ENCODE results near the gene WASHC2C.
"Not testable (repeated sequence)": the region's sequence is repeated elsewhere in the genome, so short reads cannot be mapped to it uniquely, and the experiment has no call there.

WASHC2C gene

GRCh38 chr10:45763037-45763436, 36.0 kb downstream of the WASHC2C start:
- not testable (repeated sequence) for DNase-seq (ENCODE audit: low spot score)

GRCh38 chr10:45768334-45768733, 41.3 kb downstream of the WASHC2C start:
- DNase-seq (ENCODE audit: low spot score), result not testable (repeated sequence)

DNA sequence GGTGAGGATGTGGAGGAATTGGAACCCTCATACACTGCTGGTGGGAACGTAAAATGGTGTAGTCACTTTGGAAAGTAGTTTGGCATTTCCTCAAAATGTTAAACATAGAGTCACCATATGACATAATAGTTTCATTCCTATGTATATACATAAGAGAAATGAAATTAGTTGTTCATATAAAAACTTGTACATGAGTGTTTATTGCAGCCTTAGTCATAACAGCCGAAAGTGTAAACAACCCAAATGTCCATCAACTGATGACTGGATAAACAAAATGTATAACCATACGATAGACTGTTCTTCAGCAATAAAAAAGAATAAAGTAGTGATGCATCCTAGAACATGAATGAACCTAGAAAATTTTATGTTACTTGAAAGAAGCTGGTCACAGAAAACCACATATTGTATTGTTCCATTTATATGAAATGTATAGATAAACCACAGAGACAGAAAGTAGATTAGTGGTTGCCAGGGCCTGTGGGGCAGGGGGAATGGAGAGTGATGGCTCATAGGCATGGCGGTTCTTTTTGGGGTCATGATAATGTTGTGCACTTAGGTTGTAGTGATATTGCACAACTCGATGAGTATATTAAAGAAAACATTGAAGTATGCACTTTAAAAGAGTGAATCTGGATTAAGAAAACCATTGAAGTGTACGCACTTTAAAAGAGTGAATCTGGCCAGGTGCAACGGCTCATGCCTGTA, 44.8 kb downstream of the WASHC2C start:
- DNase-seq (ENCODE audit: low spot score), result not testable (repeated sequence)

GRCh38 chr10:45786217-45786616, 59.2 kb downstream of the WASHC2C start:
- not testable (repeated sequence) for DNase-seq (ENCODE audit: low spot score)

- not testable (repeated sequence) for DNase-seq (ENCODE audit: low spot score)
Observed at GRCh38 chr10:45787212-45787741, 60.2 kb downstream of the WASHC2C start.

GRCh38 chr10:45789991-45790390, 62.9 kb downstream of the WASHC2C start:
- not testable (repeated sequence) for DNase-seq (ENCODE audit: low spot score)

GRCh38 chr10:45790694-45791426, 63.8 kb downstream of the WASHC2C start:
- DNase-seq (ENCODE audit: low spot score), result not testable (repeated sequence)

GRCh38 chr10:45794761-45795160, 67.7 kb downstream of the WASHC2C start:
- not testable (repeated sequence) for DNase-seq (ENCODE audit: low spot score)

DNA sequence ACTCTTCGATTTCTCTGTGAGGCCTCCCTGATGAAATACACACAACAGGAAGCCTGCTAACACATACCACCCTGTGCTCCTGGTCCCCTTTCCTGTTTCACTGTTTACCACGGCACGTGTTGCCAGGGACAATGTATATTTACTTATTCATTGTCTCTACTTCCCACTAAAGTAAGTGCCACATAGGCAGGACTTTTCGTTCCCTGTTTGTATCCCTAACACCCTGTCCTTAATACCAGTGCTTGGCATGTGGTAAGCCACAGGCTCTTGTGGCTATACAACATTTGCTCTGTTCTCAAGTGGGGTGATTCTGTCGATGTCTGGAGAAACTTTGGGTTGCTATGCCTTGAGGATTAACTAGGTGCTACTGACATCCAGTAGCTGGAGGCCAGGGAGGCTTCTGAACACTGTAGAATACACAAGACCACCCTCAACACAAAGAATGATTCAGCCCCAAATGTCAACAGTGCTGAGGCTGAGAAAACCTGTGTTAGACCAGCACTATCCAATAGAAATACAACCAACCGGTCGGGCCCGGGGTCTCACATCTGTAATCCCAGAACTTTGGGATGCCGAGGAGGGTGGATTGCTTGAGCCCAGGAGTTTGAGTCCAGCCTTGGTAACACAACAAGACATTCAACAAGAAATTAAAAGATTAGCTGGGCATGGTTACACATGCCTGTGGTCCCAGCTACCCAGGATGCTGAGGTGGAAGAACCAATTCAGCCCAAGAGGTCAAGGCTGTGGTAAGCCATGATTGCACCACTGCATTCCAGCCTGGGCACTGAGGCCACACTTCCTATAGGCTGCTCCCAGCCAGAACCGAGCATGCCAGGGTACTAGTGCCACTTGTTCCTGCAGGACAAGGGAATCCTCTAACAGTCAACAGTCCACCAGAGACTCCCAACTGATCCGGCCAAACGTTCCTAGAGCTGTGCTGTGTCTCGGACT, 76.3 kb downstream of the WASHC2C start:
- DNase-seq (ENCODE audit: low spot score), result not testable (repeated sequence)

- not testable (repeated sequence) for DNase-seq (ENCODE audit: low spot score)
Observed at GRCh38 chr10:45804996-45805395, 77.9 kb downstream of the WASHC2C start.

- no peak for DNase-seq (ENCODE audit: low spot score)
Observed at GRCh38 chr10:45809837-45810236, 82.8 kb downstream of the WASHC2C start.

DNA sequence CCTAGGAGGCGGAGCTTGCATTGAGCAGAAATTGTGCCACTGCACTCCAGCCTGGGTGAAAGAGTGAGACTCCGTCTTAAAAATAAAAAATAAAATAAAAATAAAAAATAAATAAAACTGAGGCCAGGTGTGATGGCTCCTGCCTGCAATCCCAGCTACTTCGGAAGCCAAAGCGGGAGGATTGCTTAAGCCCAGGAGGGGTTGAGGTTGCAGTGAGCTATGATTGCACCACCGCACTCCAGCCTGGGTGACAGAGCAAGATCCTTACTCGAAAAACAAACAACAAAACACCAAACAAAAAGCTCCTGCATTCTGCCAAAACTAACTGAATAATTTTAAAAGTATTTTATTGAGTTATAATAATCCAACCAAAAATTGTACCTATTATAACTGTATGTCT, 84.0 kb downstream of the WASHC2C start:
- DNase-seq (ENCODE audit: low spot score), result no peak

DNA sequence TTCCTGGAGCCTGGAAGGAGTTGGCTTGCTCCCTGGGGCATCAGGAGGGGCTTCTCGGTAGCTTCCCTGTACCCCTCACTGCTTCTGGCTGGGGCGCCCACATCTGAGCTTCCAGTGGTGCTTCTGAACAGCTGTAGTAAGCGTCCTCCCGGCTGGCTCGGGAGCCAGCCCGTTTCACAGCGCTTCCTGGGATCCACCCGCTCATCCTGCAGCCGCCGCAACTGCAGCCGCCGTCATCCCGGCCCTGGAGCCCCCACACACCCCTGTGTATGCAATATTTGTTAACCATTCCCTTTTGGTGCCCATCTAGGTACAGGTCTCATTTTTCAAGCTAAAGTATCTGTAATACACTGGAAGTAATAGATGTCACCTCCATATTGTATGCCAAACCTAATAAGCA, 85.9 kb downstream of the WASHC2C start:
- DNase-seq (ENCODE audit: low spot score), result not testable (repeated sequence)

GRCh38 chr10:45814146-45814545, 87.1 kb downstream of the WASHC2C start:
- not testable (repeated sequence) for DNase-seq (ENCODE audit: low spot score)

- DNase-seq (ENCODE audit: low spot score), result no peak
Observed at GRCh38 chr10:45817130-45817859, 90.2 kb downstream of the WASHC2C start.

DNA sequence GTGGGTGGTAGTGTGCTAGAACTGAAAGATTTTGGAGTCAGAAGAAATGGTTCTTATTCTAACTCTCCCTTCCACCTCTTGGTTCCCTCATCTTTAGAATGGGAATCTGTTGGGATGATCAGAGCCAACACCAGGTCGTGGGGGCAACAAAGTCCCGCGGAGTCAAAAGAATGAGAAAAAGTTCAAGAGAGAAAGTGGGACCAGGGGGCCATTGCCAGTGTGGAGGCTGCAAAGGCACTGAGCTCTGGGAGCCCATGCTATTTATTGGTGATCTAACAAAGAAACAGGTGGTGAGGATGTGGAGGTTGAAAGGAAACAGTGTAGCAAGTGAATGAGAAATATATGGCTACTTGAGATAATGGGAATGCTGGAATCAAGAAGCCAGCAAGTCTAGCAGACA, 90.8 kb downstream of the WASHC2C start:
- DNase-seq (ENCODE audit: low spot score), result no peak

DNA sequence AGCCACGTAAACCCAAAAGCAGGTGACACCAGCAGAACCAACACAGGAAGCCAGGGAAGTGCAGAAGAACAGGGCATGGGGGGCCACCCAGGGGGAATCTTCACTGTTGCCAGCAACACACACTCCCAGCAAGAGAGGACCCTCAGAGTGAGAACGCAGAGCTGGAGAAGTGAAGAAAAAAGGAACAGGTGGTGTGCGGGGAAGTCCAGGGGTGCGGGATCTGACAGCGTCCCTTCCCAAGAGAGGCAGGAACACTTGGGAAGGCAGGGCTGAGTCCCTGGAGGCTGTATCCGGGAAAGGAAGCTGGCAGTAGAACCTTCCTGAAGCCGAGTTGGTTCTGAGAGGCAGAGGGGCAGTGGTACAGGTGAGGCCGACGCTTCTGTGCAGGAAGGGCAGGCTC, 92.5 kb downstream of the WASHC2C start:
- DNase-seq (ENCODE audit: low spot score), result no peak

DNA sequence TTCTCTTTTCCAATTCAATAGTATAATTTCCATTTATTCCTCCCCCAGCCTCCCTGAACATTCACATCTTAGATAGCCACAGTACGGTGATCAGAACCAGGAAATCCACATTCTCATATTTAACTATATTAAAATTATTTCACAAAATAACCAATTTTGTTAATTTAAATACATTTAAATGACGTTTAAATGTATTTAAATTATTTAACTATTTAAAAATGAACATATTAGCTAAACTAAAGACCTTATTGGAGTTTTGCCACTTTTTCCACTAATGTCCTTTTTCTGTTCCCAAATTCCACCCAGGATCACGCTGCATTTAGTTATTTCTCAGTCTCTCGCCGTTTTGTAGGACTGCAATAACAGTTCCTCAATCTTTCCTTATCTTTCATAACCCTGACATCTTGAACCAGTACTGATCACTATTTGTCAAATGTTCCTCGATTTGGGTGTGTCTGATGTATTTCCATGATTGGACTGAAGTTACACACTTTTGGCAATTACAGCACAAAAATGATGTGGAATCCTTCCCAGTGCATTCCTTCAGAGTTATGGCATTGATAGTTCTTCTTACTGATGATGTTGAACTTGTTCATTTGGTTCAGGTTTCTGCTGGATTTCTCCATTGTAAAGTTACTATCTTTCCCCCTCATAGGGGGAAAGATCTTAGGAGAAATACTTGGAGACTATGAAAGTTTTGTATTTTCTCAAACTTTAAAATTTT, 93.2 kb downstream of the WASHC2C start:
- not testable (repeated sequence) for DNase-seq (ENCODE audit: low spot score)

DNA sequence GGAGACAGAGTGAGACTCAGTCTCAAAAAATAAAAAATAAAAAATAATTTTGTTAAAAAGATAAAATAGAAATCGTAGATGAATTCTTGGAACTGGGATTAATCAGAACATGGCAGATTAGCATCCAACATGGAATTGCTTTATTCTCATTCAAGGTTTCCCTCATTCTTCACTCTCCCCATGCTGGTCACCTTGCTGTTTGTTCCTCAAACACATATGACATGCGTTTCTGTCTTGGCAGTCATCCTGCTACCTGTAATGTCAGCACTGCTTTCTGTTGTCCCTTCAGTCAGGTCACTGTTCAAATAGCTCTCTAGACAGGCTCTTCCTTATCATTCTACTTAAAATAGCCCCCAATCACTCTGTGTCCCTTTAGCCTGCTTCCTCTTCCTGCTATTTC, 95.9 kb downstream of the WASHC2C start:
- DNase-seq (ENCODE audit: low spot score), result not testable (repeated sequence)

Measured in COLO829 (cell line).